Hematopoietic multipotent progenitor cell treated with erythropoietin and hydrocortisone succinate and interleukin-3 and kit ligand, for 8 days (in vitro differentiated cells): ENCODE results near the gene OTUB1.

Experiments used
- DNase-seq: peaks from one replicate; pipeline ENCODE4 v3.0.0-alpha.2; 2015

The OTUB1 gene

DNA sequence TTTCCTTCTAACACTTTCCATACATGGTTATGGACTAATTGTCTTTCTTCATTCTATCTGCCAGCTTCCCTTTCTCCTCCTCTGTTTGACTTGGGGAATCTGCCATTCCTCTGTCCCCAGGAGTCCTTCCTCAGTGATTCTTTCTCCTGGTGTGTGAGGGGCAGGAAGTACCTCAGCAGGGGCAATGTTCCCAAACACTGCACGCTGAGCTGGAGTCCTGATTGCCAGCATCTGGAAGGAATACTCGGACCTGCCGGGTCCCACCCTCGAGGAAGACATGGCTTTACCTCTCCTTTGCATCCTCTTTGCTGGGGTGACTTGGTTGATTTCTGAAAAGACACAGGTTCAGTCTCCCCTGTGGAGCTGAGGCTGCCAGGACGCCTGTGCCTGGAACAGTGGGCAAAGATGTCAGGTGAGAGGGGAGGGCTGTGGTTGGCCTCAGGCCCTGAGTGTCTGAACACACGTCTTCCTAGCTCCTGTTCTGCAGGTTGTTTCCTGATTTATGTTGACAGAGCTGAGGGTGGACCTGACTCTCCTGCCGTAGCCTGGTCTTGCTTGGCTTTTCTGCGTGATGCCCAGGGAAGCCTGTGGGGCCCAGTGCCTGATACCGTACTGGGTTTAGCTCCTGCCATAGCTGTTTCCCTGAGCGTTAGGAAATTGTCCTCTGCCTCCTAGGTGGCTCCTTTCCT is 7.5 kb upstream of the OTUB1 start:
- no peak for DNase-seq

DNA sequence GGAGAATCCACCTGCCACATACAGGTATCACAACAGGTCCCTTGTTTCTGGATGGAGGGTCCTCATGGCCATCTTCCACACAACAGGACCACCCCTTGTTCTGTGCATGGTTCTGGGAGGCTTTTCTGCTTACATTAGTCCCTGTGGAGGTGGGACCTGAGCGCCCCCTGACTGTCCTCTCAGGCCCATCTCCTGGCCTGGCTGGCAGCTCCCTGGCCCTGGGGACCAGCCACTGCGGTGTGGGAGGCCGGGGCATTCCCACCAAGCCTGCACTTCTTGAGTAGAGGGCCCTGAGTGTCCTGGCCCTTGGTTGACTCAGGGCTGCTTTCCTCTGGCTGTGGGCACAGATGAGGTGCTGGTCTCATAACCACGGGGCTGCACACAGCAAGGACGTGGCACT is 6.8 kb upstream of the OTUB1 start:
- DNase-seq: no peak

DNA sequence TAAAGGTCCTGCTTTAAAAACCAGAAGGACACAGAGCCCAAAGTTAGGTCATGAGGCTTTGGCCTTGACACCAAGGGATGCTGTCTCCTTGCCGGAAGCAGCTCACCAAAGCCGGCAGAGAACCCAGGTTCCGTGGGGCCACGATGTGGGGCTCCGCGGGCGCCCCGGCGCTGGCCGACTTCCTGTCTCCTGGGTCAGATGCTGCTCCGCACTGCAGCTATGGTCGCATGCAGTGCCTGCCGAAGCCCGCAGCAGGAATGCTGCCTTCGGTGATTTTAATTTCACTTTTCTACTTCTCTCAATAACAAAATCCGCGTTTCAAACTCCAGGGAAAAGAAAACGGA is 454 bp upstream of the OTUB1 start:
- DNase-seq: peak; percentile 50

DNA sequence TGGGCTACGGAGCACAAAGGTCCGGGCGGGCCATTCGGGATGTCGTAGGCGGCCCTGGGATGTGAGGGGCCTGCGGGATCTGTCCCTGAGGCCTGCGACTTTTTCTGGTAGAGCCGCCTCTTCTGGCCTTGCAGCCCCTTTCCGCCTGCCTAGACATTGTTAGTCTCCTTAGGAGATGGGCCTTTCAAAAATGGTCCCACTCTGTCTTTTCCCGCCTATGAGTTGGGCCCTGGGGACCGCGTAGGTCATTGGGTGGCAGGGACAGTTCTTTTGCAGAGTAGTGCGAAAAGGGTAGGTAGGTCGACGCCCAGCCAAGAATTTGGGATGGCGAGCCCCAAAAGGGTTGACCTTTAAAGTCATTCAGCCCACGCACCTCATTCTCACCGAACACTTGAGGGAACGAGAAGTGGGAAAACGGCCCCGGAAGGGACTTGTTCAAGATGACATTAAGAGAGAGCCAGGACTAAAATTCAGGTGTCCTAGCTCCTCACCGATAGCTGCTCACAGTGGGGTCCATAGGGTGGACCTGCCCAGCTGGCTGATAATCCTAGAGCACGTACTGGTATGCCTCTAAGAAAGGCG is 785 bp downstream of the OTUB1 start:
- DNase-seq: no peak

DNA sequence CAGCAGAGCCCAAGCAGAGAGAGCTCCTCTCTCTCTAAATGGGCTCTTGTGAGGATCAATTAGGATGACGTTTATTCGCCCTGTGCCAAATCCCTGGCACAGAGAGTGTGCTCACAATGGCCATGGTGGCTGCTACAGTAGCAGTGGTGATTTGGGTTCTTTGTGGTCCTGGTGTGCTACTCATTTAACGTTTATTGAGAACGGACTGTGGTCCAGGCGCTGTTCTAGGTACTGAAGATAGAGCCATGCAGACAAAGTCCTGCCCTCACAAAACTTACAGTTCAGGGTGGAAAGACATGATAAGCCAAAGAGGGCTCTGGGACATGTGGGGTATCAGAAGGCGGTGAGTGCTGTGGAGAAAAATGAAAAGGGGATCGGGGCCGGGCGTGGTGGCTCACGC is 5.3 kb downstream of the OTUB1 start:
- DNase-seq: no peak

DNA sequence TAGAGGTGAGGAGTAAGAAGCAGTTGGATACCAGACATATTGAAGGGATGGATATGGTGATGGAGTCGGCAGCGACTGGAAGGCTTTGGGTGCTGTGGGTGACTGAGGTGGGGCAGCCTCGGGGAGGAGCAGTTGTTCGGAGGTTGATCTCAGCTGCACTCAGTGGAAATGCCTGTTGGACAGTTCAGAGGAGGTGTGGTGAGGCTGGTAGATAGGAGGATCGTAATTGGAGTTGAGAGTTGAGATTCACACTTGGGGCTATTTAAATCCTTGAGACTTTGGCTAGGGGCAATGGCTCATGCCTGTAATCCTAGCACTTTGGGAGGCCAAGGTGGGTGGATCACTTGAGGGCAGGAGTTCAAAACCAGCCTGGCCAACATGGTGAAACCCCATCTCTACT is 6.9 kb downstream of the OTUB1 start:
- DNase-seq: no peak

DNA sequence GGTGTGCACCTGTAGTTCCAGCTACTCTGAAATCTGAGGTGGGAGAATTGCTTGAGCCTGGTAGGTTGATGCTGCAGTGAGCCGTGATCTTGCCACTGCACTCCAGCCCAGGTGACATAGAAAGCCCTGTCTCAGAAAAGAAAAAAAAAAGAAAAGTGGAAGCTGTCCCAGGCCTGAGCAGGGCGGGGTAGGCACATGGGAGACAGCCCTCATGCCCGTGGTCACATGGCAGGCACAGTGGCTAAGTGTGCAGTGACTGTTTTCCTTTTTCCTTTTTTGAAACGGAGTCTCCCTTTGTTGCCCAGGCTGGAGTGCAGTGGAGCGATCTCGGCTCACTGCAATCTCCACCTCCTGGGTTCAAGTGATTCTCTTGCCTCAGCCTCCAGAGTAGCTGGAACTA is 7.8 kb downstream of the OTUB1 start:
- DNase-seq: no peak

DNA sequence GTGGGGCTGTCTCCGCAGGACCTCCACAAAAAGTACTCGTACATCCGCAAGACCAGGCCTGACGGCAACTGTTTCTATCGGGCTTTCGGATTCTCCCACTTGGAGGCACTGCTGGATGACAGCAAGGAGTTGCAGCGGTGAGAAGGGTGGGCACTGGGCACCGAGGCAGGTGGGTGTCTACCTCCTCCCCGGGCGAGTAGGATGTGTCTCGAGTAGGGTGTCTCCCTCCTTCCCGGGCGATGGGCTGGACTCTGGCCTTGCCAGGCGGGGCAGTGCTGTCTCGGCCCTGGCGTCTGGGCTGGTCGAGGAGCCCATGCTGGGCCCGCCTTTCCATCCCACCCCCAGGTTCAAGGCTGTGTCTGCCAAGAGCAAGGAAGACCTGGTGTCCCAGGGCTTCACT is 10.3 kb downstream of the OTUB1 start:
- DNase-seq: no peak

DNA sequence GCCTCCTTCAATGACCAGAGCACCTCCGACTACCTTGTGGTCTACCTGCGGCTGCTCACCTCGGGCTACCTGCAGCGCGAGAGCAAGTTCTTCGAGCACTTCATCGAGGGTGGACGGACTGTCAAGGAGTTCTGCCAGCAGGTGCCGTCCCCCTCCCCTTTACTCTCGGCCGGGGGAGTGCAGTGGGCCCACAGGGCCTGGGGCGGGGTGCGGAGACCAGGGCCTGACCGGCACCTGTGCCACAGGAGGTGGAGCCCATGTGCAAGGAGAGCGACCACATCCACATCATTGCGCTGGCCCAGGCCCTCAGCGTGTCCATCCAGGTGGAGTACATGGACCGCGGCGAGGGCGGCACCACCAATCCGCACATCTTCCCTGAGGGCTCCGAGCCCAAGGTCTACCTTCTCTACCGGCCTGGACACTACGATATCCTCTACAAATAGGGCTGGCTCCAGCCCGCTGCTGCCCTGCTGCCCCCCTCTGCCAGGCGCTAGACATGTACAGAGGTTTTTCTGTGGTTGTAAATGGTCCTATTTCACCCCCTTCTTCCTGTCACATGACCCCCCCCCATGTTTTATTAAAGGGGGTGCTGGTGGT is 11.0 kb downstream of the OTUB1 start:
- DNase-seq: no peak

DNA sequence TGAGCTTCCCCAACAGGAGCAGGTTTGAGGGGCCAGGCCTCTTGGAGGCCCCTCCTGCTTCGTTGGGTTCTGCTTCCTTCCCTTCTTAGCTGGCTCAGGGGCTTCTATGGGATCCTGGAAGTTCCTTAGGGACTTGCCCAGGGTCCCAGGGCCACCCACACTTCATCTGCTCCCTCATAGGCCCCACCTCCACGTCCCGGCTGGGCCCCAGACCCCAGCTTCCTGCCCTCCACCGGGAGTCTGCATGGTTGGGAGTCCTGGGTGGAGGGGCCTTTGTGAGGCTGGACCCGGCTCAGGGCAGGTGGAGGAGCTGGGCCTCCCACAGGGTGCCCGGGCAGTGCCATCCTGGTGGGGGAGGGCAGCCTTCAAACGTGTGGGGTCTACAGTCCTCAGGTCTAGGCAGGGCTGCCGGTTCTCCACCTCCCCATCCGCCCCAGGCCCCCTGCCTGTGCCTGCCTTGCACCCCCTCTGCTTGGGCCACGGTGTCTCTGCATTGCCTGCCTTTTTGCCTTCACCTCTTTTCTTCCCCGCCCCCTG is 11.6 kb downstream of the OTUB1 start:
- no peak for DNase-seq

DNA sequence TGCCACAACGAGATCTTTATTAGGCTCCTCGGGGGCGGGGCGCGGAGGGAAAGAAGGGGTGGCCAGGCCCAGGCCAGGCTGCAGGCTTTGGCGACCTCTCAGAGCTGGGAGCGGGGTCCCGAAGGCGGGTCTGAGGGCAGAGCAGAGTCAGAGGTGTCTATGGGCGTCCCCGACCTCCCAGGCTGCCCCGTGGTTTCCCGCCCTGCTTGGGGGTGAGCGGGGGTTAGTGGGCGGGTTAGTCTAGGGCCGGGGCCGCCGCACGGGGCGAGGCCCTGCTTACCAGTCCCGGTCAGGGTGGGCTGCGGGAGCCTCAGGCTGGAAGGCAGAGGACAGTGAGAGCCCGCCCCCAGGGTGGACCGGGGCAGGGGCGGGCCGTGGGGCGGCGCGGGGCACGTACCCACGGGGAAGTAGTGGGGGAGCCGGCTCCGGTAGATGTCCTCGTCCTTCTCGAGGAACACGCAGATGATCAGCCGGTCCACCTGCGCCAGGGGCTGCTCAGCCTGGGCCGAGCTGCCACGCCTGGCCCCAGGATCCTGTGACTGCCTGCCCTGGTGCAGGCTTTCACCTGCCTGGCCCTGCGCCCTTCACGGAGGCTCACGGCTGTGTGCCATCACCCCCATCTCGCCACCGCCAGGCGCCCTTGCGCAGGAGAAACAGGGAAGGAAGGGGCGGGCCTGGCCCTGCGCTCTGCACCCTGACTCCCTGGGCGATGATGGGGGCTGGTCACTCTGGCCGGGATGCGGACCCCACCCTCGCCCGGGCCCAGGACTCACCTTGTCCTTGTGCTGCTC is 12.5 kb downstream of the OTUB1 start:
- DNase-seq: peak; percentile 17

DNA sequence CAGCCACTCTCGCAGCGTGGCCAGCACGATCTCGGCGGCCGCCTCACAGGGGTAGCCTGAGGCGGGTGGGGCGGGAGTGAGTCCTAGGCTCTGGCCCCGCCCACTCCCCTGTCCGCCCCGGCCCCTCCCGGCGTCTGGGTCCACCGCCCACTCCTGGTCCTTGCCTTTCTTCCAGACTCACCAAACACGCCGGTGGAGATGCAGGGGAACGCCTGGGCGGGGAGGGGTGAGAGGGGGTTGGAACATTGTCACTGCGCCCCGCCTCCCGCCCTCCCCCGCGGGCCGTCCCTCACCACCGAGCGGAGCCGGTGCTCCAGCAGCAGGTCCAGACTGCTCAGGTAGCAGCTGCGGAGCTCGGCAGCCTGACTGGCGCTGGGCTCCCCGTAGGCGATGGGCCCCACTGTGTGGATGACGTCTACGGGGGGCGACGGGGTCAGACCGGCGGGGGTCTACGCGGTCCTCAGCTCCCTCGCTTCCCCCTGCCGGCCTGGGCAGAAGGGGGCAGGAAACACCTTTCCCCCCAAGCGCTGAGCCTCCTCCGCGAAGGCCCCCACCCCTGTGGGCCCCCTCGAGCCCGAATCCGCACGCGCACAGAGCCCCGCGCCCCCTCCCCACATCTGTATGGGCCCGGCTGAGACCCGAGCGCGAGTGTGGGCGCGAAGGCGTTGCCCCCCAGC is 13.2 kb downstream of the OTUB1 start:
- peak; percentile 73 for DNase-seq

DNA sequence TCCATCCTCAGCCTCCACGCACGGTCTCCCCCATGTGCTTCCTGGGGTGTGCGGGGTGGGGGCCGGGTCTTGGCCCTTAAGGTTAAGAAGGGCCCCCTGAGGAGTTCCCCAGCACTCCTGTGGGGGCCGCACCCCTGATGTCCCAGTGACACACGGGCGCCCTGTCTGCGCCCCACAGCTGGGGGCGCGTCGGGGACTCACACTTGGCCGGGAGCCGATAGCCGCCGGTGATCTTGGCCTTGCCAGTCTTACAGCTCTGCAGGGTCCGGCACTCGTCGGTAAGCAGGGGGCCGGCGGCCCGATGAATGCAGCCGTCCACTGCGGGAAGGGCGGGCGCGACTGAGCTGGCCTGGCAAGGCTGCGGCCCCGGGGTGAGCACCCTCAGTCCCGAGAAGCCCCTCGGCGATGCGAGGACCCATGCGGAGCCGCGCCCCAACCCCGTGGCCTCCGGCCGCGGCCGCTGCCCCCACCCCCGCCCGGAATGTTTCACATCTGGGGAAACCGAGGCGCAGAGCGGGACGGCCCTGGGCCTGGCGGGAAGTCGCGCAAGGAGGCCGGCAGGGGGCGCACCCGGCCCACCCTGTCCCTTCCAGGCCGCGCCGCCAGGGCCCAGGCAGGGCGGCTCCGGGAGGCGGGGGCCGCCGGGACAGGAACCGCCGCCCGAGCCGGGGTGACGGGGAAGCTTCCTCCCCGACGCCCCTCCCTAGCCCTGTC is 13.9 kb downstream of the OTUB1 start:
- peak; percentile 69 for DNase-seq

DNA sequence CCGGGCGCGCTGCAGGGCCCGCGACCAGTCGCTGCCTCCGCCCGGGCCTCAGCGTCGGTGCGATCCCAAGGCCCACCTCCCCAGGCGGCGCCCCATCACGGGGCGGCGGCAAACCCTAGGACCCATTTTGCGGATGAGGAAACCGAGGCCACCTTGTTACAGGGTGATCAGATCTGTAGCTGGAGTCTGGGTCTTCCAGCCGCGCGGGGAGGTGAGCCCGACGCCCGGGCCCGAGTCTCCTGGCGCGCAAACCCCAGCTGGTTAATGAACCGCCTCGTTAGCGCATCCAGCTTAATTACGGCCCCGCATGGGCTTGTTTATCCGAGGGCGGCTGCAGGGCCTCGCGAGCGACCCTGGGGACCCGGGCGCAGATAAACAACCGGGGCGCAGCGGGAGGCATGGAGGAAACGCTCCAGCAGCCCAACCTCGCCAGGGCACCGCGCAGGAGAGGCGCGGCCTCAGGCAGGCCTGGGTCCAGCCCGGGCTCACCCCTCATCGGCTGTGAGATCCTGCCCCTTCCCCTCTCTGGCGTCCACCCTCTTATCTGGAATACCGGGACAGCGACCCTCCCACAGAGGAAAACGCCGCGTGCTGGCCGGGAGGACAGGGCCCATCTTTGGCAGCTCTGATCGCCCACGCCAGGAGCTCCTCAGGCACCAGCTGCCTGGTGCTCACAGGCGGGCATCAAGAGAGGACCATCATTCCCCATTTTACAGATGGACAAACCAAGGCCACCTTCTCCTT is 14.7 kb downstream of the OTUB1 start:
- no peak for DNase-seq

DNA sequence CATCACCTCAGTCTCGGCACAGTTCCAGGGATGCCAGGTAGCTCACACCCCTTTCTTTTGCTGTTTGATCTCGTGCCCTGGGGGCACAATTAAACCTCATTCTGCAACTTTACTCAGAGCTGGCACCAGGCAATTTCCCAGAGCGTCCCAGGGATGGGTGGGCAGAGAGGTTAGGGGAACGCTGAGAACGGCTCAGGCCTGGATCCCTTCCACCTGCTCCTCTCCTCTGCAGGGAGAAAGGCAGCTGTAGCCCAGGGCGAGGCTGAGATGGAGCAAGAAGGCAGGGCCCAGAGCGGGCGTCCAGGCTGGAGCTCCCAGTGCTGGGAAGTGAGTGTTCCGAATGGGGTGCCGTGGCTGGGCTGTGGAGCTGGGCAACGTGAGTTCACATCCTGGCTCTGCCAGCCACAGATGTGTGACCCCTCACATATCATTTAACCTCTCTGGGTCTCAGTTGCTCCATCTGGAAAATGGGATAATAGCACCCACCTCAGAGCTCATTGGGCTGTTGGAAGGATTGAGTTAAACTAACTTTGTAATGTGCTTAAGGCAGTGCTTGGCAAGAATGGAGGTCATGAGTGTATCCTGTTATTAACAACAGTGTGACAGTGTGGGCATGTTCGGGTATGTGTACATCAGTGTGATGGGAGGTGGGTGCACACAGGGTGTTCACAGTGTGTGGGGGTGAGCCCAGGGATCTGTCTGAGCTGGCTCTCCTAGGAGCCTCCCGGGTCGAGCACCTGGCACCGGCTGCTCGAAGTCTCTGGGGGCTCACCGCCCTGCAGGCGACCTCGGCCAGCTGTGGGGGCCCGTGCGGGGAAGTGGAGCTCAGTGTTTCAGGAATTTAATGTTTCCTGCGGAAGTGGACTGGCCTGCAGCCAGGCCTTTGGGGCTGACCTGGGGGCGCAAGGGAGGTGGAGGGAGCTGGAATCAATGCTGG is 15.5 kb downstream of the OTUB1 start:
- no peak for DNase-seq

DNA sequence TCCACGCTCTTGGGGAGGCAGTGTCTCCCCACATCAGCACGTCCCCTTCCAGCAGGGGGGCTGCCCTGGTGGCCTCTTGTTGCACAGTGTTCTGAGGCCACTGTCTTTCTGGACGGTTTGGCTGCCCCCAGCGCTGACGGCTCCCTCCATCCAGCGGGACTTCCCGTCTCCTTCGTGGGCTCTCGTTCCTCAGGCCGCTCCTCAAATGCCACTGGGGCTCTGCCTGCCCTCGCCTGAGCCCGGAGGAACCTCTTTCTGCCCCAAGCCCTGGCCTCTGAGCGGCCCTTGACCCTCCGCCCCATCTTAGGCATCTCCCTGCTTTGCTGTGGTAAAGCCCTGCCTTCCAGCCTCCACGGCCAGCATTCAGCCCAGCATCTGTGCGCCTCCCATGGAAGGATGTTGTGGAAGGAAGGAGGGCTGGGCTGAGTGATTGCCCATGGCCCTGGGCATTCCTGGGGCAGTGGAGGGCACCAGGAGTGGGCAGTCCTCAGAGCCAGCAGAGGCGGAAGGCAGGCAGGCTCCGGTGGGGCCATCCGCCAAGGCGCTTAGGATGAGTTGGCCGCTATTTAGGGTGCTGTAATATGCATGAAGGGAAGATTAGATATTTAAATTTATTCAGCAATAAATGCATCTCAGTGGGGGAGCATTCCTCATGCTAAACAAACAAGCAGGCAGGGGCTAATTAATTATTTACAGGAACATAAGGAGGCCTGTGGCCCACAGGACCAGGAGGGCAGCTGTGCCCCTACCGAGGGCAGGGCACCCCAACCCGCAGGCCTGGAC is 17.8 kb downstream of the OTUB1 start:
- no peak for DNase-seq

DNA sequence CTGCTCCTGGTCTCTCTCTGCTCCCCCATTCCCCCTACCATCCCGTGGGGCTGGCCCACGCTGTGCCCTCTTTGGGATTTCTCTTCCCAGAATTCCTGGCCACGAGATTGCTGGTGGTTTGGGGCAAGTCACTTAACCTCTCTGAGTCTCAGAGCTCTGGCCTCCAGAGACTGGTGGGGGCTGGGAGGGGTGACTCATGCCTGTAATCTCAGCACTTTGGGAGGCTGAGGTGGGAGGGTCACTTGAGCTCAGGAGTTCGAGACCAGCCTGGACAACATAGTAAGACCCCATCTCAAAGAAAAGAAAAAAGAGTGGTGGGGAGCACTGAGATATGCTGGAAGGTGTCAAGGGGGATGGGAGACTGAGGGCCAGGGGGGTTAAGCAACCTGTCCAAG is 18.3 kb downstream of the OTUB1 start:
- DNase-seq: no peak

DNA sequence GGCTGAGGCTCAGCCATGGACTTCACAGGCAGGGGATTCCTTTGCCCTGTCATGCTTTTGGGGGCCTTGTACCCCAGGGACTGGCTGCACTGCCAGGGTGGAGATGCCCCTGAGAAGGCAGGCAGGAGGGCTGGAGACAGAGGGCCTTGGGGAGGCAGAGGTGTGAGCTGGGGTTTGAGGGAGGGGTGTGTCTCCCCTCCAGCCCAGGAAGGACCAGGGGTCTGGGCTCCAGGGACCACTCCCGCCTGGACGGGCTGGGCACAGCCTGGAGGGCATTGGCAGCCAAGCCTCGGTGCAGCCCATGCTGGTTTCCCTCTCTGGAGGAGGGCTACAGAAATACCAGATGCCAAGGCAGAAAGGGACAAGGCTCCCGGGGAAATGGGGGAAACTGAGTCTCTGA is 19.5 kb downstream of the OTUB1 start:
- no peak for DNase-seq

DNA sequence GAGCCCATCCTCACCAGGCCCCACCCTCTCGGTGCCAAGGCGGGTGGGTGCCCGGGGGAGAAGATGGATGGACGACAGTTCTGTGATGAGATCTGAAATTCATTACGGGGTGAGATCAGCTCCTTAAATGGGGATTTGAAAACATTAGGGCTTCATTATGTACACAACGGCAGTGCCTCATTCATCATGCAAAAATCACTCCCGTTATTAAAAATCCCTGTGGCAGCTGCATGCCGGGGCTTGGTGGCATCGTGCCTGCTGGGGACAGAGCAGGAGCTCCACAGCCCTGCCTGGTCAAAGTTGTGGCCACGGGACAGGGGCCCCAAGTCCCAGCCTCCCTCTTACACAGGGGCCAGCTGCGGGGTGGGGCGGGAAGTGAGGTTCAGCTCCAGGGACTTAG is 20.2 kb downstream of the OTUB1 start:
- no peak for DNase-seq

DNA sequence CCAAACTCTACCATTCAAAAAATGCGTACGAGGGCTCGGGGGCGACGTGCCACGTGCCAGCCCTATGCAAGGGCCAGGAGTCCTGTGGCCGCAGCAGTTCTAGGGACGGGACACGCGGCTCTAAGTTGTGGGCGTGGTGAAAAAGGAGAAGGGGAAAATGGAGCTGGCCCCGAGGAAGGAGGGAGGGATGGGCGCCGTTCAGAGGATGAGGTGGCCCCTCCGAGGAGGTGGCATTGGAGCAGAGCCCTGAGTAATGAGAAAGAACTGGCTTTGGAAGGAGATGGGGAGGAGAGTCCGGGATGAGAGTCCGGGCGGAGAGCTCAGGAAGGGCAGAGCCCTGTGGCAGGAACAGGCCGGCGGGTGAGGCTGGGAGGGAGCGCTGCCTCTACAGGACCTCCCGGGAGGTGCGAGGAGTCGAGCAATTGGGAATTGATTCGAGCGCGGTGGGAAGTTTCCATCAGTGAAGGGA is 21.0 kb downstream of the OTUB1 start:
- no peak for DNase-seq
